Ureter (tissue), 1 donor: ENCODE results near the gene FOXO1. TPM values are rescaled to one million over a fixed set of nuclear protein-coding genes. Genes with fewer than 3 reads are reported as not detected.
"Not testable (repeated sequence)": the region's sequence is repeated elsewhere in the genome, so short reads cannot be mapped to it uniquely, and the experiment has no call there.

Source experiments
- DNase-seq: peaks from one replicate; pipeline ENCODE4 v3.0.0-alpha.2; 2020; ENCODE audit warnings: low spot score
- total RNA-seq: library from RNA; stranded (reverse); gene quantifications from one replicate; pipeline ENCODE4 v1.2.4, GENCODE V29; 2023
- donor health status: DM: yes; HTN: yes; CAD: no.

FOXO1 gene
- 31.4 TPM for total RNA-seq

- peak; percentile 91 for DNase-seq
Measured at GRCh38 chr13:40666045-40666932, at the start of gene FOXO1. TSS of gene FOXO1 (minus strand) at chr13:40666641. CDS start at chr13:40666212, 429 bp downstream.

GRCh38 chr13:40714433-40714832 is 48.0 kb upstream of the FOXO1 start:
- not testable (repeated sequence) for DNase-seq

DNA sequence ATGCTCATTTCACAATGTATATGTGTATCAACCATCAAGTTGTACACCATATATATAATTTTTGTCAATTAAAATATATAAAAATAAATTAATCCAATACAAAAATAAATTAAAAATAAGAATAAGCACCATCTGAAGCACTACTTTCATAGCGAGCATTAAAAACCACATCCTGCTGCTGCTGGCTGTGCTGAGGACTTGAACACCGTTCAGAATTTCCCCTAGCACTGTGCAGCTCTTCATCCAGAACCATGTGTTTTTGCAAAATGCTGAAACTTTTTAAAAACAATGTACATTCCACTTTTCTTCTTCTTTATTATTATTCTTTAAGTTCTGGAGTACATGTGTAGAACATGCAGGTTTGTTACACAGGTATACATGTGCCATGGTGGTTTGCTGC is 40.0 kb upstream of the FOXO1 start:
- DNase-seq, result no peak

DNA sequence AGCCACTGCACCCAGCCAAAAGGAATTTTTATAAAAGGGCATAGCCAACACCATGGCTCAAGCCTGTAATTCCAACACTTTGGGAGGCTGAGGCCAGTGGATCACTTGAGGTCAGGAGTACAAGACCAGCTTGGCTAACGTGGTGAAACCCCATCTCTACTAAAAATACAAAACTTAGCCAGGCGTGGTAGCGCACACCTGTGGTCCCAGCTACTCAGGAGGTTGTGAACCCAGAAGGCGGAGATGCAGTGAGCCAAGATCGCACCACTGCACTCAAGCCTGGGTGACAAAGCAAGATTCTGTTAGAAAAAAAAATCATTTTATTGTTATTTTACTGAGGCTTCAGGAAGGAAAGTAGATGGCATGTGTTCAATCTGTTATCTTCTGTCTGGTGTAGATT is 31.3 kb upstream of the FOXO1 start:
- no peak for DNase-seq

- DNase-seq, result no peak
Measured at GRCh38 chr13:40694426-40694825, 28.0 kb upstream of the FOXO1 start.

GRCh38 chr13:40692946-40693345 is 26.5 kb upstream of the FOXO1 start:
- DNase-seq, result no peak

DNA sequence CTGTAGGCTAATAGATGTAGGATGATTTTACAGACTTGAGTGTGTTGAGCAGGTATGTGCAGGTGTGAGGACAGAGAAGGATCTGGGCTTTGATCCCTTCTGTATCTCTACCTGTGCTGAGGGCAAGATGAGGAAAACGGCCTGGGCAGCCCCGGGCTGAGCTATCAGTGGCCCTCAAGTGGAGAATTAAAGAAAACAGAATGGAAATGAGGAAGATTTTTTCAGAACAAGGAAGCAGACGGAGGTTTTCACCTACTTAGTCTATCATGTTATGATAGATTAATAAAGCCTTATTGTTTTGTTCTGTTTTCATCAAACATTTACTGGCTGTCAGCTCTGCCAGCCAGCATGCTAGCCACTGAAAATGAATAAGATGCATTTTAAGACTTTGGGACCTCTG is 22.3 kb upstream of the FOXO1 start:
- no peak for DNase-seq

DNA sequence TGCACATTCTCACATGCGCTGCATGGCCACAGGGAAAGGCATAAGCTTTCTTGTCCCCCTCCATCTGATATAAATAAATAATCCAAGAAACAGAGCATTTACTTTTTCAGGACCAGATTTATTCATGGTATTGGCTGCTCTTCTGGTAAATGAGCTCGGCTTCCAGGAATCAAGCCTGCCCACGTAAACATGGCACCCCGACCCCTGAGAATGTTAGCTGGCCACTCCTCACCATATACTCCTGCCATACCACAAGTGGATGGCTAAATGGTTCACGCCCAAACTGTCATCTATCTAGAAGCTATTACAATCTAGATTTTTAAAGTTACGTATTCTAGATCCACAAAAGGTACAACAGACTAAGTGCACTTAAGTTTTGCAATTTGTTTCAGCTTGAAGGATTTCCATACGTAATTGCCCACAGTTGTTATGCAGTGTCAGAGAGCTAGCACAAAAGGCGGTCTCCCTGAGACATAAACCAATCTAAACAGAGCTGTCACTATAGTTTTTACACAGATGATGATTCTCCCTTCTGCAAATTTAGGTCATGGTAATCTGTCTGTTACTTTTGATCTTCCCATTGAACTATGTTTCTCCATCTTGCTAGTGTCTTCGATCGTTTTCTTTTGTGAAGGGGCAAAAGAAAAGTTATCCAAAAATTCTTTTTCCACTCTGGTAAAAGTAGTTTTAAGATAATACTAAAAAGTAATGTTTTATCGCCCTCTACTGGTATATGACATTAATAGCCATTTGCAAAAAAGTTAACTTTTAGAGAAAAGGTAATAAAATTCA is 16.2 kb upstream of the FOXO1 start:
- no peak for DNase-seq

DNA sequence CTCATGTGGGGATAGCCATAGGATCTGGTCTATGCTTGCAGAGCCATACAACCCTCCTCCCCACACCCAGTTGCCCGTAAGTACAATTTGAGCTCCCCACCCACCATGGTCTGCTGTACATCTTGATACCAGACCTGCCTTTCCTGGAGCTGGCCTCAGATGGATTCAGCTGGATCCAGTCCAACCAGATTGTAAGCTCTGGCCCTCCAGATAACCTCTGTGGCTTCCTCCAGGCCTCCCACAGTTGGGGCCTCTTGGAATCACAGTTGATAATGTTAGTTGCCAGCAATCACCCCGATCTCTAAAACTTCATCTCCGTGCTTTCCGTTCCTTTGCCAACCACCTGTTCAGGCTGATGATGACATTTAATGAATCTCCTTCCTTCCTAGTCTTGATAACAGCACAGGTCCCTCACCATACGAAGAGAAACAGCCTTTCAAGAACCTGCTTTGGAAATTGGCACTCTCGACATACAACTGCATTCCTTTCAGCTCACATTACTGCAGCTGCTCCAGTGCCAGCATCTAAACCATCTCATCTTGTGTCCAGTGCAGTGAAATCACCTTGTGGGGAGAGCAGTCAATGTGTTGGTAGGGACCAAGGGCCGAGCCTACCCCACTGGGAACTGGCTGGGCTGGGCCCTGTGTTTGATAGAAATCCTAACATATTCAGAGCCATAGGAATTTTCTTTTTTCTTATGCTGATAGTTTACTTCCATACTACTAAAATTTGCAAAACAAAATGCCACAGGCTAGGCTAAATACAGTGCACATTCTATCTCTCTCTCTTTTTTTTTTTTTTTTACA is 15.1 kb upstream of the FOXO1 start:
- DNase-seq, result no peak

DNA sequence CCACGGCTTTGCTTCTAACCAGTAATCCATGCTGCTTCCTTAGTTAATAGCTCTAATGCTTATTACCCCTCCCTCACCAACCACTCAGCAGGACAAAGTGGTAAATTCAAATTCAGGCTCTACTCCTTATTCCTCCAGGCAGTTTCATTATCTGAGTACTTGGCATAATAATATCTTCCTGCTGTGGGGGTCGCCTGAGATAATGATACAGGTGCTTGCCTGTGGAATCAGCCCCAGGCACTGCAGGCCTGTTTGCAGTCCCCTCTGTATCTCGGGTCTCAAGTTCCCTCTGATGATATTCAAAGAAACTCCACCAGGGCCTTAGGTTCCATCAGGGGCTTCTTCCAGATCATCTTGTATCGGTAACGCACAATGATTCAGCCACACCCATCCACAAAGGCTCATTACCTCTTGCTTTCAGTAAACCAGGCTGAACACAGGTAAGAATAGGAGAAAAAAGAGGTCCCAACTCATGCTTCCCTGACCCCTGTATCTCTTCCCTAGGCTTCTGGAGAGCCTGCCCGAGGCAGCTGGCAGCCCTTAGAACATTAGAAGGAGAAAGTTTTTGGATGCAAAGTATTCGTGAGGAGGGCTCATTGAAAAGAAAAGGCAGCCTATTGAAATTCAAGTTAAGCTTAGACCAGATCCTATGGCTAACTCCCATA is 14.3 kb upstream of the FOXO1 start:
- DNase-seq, result no peak

DNA sequence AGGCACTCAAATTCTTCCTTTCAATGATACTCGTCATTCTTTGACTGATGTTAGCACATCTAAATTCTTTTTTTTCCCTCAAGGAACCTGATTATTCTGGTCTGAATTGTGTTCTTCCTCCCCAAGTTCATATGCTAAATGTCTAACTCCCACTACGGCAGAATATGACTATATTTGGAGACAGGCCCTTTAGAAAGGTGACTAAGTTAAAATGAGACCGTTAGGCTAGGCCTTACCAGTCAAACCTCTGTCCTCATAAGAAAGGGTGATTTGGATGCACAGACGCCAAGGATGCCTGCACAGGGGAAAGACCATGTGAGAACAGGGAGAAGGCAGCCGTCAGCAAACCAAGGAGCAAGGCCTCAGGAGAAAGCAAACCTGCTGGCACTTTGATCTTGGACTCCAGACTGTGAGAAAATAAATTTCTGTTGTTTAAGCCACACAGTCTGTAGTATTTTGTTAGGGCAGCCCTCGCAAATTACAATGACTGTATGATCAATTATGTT is 13.1 kb upstream of the FOXO1 start:
- DNase-seq, result no peak

DNA sequence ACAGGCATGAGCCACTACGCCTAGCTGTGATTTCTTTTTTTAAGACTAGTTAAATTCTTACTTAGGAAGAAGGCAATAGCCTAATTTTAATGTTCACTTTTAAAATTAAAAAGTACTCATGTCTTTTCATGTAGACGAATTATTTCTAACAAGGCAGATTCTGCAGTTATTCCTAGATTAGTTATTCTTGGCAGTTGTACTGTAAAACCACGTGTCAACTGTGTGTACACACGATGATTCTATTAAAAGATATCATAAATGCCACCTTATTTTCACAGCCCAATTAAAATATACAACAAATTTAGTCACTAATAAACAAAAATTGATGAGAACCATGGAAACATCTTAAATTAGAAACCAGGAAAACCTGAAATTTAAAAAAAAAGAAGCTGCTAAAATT is 10.6 kb upstream of the FOXO1 start:
- no peak for DNase-seq

DNA sequence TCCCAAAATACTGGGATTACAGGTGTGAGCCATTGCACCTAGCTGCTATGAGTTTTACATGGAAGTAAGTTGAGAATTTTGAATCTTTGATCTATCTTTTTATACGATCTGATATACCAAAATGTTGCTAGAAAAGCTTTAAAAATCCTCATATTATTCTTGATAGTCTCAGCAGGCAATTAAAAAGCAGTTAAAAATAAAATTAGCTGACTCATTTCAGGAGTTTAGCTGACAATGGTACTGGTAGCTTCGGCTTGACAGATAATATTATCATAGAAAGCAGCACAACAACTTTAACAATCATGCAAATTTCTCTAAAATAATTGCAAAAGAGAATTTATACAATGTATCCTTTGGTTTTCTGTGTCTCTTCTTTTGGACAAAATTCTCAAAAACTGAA is 9.6 kb upstream of the FOXO1 start:
- no peak for DNase-seq

DNA sequence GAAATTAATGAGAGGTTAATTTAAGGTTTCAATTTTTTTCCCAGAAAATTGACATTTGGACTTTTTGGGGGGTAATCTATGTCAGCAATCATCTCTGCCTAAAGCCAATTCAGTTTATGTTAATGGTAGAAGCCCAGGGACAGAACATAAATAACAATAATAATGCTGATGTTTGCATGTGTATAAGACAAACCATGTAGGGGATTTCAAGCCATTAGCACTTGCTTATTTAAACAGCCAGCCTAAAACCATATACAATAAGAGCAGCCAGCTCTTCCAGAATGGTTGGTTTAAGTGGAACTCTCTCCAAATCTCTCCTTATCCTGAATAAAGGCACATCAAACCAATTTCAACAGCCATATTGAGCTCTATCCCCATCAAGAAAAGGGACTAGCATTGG is 7.0 kb upstream of the FOXO1 start:
- no peak for DNase-seq

- DNase-seq, result no peak
Measured at GRCh38 chr13:40672765-40673397, 6.4 kb upstream of the FOXO1 start.

GRCh38 chr13:40671956-40672764 is 5.7 kb upstream of the FOXO1 start:
- DNase-seq, result no peak

GRCh38 chr13:40670307-40670706 is 3.9 kb upstream of the FOXO1 start:
- no peak for DNase-seq

DNA sequence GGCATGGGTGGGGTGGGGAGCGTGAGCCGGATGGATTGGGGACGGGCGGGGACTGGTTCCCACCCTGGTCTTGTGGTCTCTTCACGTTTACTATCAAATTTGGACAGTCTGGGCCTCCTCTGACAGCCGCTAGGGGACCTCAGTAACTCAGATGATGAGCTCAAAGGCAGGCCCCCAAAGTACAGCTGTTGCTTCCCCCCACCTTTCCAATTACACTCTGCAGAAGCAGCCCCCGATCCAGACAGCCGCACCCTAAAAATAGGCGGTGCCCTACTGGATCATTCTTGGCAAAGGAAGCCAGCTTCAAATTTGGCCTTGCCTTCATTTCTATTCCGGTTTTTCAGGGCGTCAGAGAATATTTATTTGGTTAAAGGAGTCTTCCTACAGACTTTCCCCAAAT is 1.9 kb upstream of the FOXO1 start:
- peak; percentile 47 for DNase-seq

- DNase-seq, result no peak
Measured at GRCh38 chr13:40667622-40667978, 1.2 kb upstream of the FOXO1 start.
